Activated CD4-positive, alpha-beta T cell treated with anti-CD3 and anti-CD28 coated beads, Interleukin-10, Interleukin-2, amounts not matched to agents 100 ng/mL and 50 ng/mL, durations not matched to agents 16 hours and 8 hours (primary cell): ENCODE measurements around the gene TRABD.
A peak's percentile ranks its signal among the peaks of the same experiment; 100 is the strongest.
"Not testable (repeated sequence)": the region's sequence is repeated elsewhere in the genome, so short reads cannot be mapped to it uniquely, and the experiment has no call there.

Experiments
- DNase-seq: peaks from one replicate; pipeline ENCODE4 v3.0.0-alpha.2; 2020

Gene TRABD

GRCh38 chr22:50189849-50190181, 4.1 kb downstream of the TRABD start:
- no peak for DNase-seq

- DNase-seq = peak; percentile 89
These were observed 4.6 kb downstream of the TRABD start for GRCh38 chr22:50190182-50190940.

- DNase-seq = peak; percentile 82
These were observed 5.4 kb downstream of the TRABD start for GRCh38 chr22:50190941-50191741.

GRCh38 chr22:50192436-50193204, 6.9 kb downstream of the TRABD start:
- DNase-seq = no peak

GRCh38 chr22:50193621-50194020, 7.9 kb downstream of the TRABD start:
- DNase-seq = no peak

GRCh38 chr22:50194037-50194805, 8.5 kb downstream of the TRABD start:
- DNase-seq = no peak

GRCh38 chr22:50196256-50196655, 10.5 kb downstream of the TRABD start:
- no peak for DNase-seq

- DNase-seq = no peak
These were observed 11.5 kb downstream of the TRABD start for GRCh38 chr22:50197000-50197800.

- no peak for DNase-seq
These were observed 12.3 kb downstream of the TRABD start for GRCh38 chr22:50197856-50198623.

- no peak for DNase-seq
These were observed 12.9 kb downstream of the TRABD start for GRCh38 chr22:50198624-50199017.

- DNase-seq = no peak
These were observed 13.6 kb downstream of the TRABD start for GRCh38 chr22:50199251-50199721.

- no peak for DNase-seq
These were observed 14.2 kb downstream of the TRABD start for GRCh38 chr22:50199829-50200460.

GRCh38 chr22:50200461-50201190, 14.9 kb downstream of the TRABD start, which contains the start of gene SELENOO:
SELENOO (plus strand) TSS chr22:50201011; CDS start chr22:50201037, 26 bp downstream.
- DNase-seq = peak; percentile 94

- DNase-seq = no peak
These were observed 15.7 kb downstream of the TRABD start for GRCh38 chr22:50201191-50202129.

GRCh38 chr22:50202130-50202666, 16.5 kb downstream of the TRABD start:
- no peak for DNase-seq

- no peak for DNase-seq
These were observed 17.6 kb downstream of the TRABD start for GRCh38 chr22:50203288-50203687.

GRCh38 chr22:50204571-50204970, 18.9 kb downstream of the TRABD start:
- no peak for DNase-seq

GRCh38 chr22:50204998-50205397, 19.3 kb downstream of the TRABD start:
- DNase-seq = not testable (repeated sequence)
